Cerebellar cortex (tissue), 1 donor: ENCODE measurements around the gene ALG12.
"Not testable (repeated sequence)": the region's sequence is repeated elsewhere in the genome, so short reads cannot be mapped to it uniquely, and the experiment has no call there.

Source experiments
- DNase-seq: peaks from one replicate; pipeline ENCODE4 v3.0.0-alpha.2; 2015; ENCODE audit warnings: low spot score

The ALG12 gene

DNA sequence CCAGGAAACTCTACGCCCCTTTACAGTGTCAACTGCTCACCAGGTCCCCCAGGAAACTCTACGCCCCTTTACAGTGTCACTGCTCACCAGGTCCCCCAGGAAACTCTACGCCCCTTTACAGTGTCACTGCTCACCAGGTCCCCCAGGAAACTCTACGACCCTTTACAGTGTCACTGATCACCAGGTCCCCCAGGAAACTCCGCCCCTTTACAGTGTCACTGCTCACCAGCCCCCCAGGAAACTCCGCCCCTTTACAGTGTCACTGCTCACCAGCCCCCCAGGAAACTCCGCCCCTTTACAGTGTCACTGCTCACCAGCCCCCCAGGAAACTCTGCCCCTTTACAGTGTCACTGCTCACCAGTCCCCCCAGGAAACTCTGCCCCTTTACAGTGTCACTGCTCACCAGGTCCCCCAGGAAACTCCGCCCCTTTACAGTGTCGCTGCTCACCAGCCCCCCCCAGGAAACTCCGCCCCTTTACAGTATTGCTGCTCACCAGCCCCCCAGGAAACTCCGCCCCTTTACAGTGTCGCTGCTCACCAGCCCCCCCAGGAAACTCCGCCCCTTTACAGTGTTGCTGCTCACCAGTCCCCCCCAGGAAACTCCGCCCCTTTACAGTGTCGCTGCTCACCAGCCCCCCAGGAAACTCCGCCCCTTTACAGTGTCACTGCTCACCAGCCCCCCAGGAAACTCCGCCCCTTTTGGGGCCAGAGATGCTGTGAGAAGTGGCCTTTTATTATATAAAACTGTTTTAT, 27.0 kb upstream of the ALG12 start:
- DNase-seq, result not testable (repeated sequence)

DNA sequence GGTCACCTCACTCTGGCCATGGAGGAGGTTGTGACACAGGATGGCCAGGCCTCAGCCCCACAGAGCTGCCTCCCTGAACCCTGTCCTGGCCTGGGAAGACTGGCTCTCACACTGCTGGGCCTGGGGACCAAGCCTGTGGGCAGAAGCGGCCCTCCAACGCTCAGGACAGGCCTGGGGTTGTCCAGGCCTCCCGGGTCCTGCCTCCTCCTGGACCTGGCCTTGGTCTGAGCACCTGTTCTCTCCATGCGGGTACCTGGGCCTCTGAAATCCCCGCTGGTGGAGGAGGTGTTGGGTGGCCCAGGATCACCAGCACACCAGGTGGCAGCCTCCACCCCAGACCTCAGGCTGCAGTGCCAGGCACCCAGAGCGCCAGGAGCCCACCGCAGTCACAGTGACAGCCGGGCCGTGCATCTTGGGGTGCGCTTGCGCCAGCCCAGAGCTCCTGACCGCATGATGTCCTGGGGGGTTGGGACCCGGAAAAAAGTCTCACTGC, 26.2 kb upstream of the ALG12 start:
- no peak for DNase-seq

DNA sequence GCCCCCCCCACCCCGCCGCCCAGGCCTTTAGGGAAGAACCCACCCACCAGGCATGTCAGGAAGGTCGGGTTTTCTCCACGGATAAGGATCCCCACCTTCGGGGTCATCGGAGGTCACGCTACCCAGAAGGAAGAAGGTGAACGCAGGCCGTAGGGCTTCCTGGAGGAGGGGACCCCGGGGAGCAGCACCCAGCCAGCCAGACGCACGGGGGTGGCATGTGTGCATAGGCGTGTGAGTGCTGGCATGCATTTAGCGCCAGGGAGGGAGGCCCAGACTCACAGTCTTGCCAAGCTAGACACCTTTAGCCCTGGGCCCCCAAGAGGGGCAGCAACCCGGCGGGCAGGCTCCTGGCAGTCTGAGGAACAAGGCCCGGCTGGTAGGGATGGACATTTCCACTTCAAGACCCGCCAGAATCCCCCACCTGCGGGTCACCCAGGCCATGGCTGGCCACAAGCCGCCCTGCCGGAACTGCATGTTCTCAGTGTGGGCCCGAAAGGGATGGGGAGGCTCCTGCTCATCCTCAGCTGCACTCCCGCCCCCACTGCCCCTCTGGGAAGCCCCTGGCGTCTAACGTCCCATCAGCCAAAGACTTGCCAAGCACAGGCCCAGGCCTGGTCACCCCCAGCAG, 25.6 kb upstream of the ALG12 start:
- DNase-seq, result no peak

DNA sequence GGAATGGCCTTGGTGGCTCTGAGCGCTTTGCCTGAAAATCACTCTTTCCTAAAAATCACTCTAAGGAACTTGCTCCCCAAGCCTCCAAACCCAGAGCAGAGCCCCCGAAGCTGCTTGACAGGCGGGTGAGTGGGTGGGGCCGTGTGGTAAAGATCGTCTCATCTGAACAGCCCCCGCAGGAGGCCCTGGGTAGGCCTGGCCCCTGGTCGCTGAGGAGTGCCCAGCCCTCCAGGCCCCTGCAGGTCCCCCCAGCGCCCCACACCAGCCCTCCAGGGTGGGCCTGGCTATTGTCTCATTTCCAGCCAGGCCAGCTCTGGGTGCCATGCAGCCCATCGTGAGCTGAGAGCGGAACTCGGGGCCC, 25.1 kb upstream of the ALG12 start:
- peak; percentile 34 for DNase-seq

DNA sequence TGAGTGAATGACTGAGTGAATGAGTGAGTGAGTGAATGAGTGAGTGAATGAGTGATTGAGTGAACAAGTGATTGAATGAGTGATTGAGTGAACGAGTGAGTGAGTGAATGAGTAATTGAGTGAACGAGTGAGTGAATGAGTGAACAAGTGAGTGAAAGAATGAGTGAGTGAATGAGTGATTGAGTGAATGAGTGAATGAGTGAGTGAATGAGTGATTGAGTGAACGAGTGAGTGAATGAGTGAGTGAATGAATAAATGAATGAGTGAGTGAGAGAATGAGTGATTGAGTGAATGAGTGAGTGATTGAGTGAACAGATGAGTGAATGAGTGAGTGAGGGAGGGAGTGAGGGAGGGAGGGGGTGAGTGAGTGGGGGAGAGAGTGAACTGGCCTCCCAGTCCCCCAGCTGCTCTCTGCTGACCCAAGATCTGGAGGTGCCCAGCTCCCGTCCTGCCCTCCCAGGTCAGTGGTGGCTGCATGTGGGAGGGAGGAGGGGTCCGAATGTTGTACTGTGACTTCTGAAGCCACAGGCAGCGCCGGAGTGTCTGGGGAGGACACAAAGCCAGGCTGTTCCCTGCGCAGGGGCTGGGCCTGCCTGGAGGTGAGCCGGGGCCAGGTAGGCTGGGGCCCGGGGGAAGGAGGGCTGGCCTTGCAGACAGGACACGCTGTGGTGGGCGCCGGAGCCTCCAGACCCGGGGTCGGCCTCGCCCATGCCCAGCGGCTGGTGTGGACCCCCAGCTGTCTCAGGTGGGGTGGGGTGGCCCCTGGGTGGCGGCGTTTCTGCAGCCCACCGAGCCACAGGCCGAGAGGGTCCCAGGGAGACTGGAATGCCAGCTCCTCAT, 24.5 kb upstream of the ALG12 start:
- DNase-seq, result peak; percentile 64

DNA sequence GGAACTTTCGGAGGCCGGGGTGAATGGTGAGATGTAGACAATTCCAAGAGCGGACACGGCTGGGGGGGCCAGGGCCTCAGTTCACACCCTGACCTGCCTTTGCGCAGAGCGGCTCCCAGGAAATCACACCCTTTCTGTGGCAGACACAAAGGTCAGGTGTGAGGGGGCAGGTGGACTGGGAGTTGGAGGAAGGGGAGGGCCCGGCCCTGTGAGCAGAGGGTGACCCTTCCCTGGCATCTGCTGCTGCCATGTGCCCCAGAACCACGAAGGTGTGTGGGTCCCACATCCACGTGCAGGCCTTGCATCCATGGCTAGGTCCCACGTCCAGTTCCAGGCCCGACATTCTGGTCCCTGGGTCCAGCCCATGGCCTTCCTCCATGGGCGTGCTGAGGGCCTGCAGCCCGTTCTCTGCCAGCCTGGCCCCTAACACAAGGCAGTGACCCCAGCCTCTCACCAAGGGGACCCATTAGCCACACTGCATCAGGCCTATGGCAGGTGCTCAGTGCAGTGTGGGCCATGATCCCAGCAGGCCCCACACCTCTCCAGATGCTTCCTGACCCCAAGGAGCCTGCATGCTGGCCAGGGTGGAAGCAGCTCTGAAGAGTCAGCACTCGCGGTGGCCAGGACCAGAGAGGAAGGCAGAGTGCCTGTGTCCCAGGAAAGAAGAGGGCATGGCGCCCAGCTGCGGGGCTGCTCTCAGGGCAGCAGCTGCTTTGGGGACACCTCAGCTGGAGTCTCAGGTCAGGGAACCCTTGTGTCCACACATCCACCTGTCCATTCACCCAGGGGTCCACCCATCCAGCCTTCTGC, 23.5 kb upstream of the ALG12 start:
- DNase-seq, result no peak

DNA sequence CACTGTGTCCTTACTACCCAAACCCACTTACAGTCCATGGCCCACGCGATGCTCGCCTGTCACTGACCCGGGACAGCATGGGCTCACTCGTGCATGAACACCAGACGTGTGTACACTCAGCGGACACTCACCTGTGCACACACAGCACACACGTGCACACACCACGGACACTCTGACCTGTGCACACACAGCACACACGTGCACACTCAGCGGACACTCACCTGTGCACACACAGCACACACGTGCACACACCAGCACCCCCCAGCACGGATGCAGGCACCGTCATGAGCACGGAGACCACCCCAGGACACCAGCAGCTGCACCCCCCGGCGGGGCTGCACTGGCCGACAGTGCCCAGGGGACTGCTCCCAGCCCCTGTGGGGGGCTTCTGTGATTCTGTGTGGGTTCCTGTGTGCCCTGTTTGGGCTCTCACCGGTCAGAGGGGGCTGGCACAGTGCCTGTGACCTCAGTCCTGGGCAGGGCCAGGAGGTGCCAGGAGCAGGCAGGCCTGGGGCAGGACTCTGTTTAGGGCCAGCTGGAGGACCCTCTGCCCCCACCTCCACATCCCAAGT, 20.4 kb upstream of the ALG12 start:
- no peak for DNase-seq

DNA sequence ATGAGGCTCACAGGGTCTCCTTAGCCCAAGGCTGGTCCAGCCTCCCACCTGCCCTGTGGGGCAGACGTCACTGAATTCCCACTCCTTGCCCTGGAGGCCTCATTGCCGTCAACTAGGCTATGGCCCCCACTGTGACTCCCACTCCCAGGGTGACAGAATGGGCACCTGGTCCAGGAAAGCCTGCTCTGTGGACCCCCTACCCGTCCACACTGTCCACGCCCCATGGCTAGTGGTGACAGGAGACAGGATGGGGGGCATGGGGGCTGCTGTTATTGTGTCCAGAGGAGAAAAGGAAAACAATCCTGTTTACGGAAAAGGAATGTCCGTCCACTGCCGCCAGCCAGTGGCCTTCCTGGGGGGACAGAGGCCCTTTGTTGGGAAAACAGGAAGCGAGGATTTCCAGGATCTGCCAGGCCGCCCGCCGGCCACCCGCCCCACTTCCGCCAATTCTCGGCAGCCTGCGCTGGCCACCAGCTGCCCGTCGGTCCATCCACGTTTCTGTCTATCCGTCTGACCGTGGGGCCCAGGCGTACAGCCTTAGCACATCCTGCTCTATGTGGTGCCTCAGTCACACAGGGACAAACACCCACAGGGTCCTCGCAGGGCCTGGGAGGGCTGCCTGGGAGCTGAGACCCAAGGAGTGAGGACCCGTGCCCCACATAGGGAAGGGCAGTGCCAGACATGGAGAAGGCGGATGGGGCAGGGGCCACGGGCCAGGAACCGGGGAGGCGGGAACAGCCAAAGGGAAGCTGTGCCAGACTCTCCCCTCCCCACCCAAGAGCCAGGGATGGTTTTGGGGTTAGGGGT, 19.7 kb upstream of the ALG12 start:
- DNase-seq, result no peak

DNA sequence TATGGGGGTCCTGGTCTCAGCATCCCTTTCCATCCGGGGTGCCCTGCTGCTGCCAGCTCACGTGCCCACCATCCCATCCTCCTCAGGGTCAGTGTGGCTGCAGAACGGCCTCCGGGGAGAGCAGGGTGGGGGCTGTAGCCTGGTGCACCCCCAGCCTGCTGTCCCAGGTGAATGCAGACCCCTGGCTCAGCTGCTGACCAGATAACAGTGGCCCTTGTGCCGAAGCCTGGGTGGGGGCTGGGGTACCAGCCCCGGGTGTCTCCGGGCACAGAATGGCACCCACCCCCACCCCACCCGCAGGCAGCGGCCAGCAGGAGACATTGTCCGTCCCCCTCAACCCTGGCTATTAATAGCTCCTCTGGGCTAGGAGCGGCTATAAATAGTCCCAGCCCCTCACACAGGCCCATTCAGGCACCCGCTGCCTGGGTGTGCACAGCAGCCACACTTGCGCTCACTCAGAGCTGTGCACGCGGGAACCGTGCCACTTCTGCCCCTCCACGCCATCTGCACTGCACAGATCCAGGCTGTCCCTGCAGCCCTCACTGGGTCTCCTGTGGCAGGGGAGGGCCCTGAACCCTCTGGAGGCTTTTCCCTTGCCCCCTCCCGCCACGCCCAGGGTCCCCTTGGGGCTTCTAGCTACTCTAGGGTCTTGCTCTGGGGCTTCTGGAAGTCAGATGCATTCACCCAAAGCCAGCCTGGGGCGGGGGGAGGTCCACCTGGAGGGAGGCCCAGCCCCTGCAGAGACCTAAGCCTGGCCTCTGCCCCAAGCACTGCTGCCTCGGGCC, 18.9 kb upstream of the ALG12 start:
- DNase-seq, result no peak

DNA sequence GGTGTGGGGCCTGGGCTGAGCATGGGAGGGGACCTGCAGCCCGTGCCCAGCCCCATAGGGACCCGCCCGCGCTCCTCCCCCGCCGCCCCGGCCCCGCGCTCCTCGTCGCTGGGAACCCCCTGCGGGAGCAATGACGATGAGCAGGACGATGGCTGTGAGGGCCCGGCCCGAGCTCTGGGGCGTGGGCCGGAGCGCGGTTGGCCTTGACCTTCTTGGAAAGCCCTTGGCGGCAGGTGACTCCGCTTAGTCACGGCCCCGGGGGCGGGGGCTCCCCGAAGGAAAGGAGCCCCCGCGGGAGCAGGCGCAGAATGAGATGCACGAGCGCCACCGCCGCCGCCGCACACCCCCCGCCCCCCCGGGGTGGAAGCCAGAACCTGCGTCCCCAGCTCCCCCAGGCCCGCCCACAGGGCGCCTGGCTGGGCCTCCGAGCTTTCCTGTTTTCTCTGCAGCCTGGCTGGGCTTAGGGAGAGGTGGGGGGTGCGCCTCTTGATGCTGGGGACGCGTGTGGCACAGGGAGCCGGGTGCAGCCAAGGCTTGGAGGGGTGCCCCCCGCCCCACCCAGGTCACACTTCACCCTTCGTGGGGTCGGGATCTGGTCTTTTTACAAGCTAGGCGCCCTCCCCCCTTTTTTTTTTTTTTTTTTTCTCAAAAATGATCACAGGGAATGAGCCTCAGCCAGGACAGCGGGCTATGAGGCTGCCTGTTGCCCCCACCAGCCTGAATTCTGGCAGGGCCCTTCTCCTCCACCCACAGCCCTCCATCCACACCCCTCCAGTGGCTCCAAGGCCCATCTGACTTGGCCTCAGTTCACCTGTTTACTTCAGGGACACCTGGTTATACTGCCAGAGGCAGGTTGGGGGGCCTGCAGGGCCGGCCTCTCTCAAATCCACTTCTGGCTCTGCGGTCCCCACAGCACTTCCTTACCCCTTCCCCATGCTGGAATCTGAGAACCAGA, 18.1 kb upstream of the ALG12 start:
- DNase-seq, result peak; percentile 49

DNA sequence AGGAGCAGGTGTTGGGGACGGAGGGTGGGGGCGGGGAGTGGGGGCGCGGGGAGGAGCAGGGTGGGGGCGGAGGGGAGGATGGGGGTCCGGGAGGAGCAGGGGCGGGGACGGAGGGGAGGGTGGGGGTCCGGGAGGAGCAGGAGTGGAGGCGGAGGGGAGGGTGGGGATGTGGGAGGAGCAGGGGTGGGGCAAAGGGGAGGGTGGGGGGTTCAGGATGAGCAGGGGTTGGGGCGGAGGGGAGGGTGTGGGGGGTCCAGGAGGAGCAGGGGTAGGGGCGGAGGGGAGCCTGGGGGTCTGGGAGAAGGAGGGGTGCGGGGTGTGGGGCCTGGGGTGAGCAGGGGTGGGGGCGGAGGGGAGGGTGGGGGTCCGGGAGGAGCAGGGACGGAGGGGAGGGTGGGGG, 17.3 kb upstream of the ALG12 start:
- no peak for DNase-seq

DNA sequence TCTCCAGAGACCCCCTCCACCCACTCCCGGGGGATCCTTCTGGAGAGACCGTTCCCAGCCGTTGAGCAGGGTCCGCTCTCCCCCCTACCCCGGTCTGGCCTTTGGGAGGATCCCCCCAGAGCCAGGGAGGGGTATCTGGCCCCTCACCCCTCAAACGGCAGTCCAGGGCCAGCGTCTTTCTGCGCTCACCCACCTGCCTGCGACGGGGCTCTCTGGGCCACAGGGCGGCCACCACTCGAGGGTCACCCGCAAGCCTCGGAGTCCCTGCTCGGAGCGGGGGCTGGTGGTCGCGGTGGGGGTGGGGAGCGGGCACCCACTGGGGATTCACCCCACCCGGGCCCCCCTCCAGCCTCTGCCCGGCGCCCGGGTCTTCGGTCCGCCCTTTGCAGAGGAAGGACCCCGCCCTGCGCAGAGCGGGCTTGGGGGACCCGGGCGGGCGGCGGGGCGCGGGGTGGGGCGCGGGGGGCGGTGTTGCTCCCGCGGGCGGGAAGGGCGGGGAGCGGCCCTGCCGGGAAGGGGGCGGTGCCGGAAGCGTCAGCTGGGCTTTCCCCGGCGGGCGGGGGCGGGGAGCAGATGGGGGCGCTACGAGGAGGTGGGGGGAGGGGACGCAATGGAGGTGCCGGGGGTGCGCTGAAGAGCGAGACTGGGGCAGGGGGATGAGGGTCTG, 16.8 kb upstream of the ALG12 start:
- DNase-seq, result no peak

DNA sequence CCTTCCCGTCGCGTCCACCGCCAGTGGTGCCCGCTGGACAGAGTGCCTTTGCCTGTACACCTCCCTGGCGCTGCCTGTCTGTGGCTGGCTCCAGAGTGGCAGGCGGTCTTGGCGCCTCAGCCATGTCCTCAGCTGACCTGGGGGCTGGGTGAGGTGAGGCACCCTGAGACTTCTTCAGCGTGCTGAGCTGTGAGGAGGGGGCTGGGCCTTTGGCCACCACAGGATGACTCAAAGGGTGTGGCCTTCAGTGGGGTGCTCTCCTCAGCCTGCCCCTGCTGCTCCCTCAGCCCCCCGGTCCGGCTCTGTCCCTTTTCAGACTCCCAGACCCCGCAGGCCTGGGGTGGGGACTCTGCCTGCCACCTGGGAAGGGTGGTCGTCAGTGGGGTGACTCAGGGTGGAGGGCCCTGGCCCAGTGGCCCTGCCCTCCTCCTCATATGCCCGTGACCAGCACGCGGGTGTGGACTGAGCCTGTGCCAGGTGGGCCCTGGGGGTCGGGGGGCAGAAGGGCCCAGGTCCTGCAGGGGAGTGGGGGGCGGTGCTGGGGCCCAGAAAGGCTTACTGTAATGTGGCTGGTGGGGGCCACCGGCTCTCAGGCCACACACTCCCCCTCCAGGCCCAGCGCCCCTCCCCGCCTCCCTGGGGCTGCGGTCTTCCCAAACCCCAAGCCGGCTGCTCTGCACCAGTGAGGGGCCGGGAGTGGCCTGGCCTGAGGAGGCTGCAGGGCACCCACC, 16.1 kb upstream of the ALG12 start:
- DNase-seq, result no peak

DNA sequence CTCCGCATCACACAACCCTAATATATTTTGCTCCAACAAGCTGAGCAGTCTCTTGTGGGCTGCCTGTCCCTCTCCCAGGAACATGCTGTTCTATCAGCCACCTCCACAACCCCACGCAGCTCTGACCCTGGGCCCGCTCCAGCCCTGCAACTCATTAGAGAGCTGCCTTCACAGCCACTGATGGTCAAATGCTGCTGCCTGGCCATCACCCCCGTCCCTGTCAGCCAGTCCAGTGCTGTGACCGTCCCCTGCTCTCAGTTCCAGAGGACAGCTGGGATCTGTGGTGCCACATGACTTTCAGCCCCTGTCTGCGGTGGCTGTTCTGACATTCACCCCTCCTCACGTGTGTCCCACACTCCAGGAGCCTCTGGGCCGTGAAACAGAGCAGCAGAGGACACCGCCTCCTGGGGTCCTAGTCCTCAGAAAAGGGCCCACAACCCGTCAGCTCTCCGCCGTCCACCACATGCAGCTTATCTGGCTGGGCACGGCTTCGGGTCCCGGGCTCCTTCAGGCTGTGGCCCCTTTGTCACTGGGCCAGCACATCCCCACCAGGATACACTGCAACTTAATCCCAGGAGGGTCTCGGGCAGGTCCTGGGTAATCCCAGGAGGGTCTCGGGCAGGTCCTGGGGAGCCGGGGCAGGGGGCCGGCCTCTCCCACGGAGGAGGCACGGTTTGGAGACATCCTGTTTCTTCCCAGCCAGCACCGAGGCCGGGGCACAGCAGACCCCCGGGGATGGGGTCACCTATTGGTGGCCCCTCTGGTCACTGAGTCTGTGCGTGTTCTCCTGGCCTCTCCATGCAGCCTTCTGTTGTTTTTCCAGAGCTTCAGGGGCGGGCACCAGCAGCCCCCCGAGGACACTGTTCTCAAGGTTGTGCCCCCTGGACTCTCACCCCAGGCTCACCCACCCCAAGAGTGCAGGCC, 15.3 kb upstream of the ALG12 start:
- DNase-seq, result peak; percentile 56

DNA sequence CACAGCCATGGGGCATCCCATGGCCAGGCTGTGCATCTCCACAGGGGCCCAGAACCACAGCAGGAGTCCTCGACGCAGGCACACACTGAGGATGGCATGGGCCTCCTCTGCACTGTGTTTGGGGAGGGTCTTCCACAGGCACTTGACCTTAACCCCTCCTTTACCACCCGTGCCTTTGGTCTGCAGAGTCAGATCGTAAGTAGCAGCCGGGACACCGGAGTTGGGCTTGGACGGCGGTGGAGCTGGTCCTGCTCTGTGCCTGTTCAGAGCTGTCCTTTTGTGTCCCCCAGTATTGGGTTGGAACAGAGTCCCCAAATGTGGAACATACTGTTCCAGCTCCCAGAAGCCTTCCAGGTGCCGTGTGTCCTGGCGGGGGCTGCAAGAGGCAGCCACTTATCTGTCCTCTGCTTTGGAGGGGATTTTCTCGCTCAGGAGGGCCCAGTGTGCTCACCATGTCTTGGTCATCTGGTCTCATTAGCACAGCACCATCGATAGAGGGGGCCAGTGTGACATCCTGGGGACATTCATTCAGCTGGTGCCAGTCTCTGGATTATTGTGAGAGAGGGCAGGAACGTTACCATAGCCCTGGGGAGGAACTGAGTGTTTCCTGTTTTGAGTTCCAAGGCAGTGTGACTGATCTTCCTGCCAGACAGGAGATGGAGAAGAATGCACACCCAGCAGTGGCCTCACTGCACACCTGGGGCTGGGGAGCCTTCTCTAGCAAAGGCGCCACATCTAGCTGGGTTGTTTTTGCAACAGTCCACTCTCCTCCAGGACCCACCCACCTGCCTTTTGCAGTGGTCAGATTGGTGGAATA, 12.6 kb upstream of the ALG12 start:
- peak; percentile 85 for DNase-seq
